Measurements from ENCODE around the gene PTF1A. TPM values are rescaled to one million over a fixed set of nuclear protein-coding genes. Genes with fewer than 3 reads are reported as not detected.

PTF1A gene
- total and polyA plus RNA-seq, 10 of the 15 experiments (the other 5 are each of a cell fraction or from before 2014, with no cell fraction given) = not detected

GRCh38 chr10:23151071-23151470 is 41.0 kb upstream of the PTF1A start:
- in situ Hi-C loops (cut with MboI) (no loop called here), intact Hi-C loops (cut with micrococcal nuclease; ENCODE audit: unreplicated experiment) (no loop called here)
- Histone ChIP-seq H4K20me1 (ENCODE audit: control insufficient read depth, insufficient read depth) (no peaks in the 10 kb centered on the region), H2AFZ (ENCODE audit: control insufficient read depth, low read depth, low read length) (no peak overlapping the region), H3K4me3 (no peak overlapping the region), H3K27ac (ENCODE audit: control insufficient read depth, insufficient read depth) (no peak overlapping the region), H3K9me3 (replicated peaks; ENCODE audit: control insufficient read depth, insufficient read depth, low read length) (no peaks in the 10 kb centered on the region), H3K27me3 (replicated peaks in 1 of 2; ENCODE audit: control insufficient read depth in 2 of 2, insufficient read depth in 2 of 2, low read length in 1 of 2) (no peaks in the 10 kb centered on the region), H3K9ac (ENCODE audit: control insufficient read depth, insufficient read depth, low read length) (no peak overlapping the region), H3K4me2 (ENCODE audit: control insufficient read depth, insufficient read depth) (no peak overlapping the region), H3K79me2 (ENCODE audit: control insufficient read depth, insufficient read depth, low read length) (no peaks in the 10 kb centered on the region), H3K4me1 (ENCODE audit: control insufficient read depth, insufficient read depth, low read length) (no peaks in the 10 kb centered on the region; the same call in 1 of the 2 replicates), H3K36me3 (ENCODE audit: control insufficient read depth in 2 of 2, insufficient read depth in 2 of 2, low read length in 1 of 2) (no peaks in the 10 kb centered on the region)
- FAIRE-seq (no peak), ATAC-seq (no peak), DNase-seq (ENCODE audit: low read depth, low spot score) (no peak)
- WGBS (ENCODE audit: insufficient coverage, insufficient replicate concordance, low lambda C conversion rate, missing lambda C conversion rate) = 76% methylated on average over 7 of the region's 7 CpGs
- ChIA-PET RAD21 (ENCODE audit: unreplicated experiment) (no interaction called here), CTCF (no interaction called here), POLR2A (no interaction called here), SMC1A (ENCODE audit: uncharacterized antibody, unreplicated experiment) (no interaction called here)
- BruUV-seq (replicated peaks) = no TSS peak
- TF ChIP-seq RFX5 (IDR thresholded peaks at IDR 0.05; ENCODE audit: low read depth, low read length) (no peak), BCLAF1 (IDR thresholded peaks at IDR 0.05) (no peak), PAX5 (IDR thresholded peaks at IDR 0.05; ENCODE audit: borderline replicate concordance, low read depth, low read length) (no peak), HSF1 (IDR thresholded peaks at IDR 0.05; ENCODE audit: low read depth, low read length) (no peak), FOXK2 (IDR thresholded peaks at IDR 0.05) (no peak), ZNF207 (IDR thresholded peaks at IDR 0.05; ENCODE audit: borderline replicate concordance) (no peak), MEF2B (IDR thresholded peaks at IDR 0.05; ENCODE audit: partially characterized antibody, poor library complexity, severe bottlenecking) (no peak), STAT3 (IDR thresholded peaks at IDR 0.05; ENCODE audit: low read depth, low read length) (no peak), ZBED1 (IDR thresholded peaks at IDR 0.05; ENCODE audit: borderline replicate concordance) (no peak), ZBTB4 (CRISPR knock-in tag; IDR thresholded peaks at IDR 0.05) (no peak), SIN3A (IDR thresholded peaks at IDR 0.05; ENCODE audit: low read depth, low read length) (no peak), JUND (IDR thresholded peaks at IDR 0.05; ENCODE audit: low read depth, low read length) (no peak), FOXM1 (IDR thresholded peaks at IDR 0.05; ENCODE audit: low read depth, low read length) (no peak), SREBF2 (IDR thresholded peaks at IDR 0.05; ENCODE audit: low read length) (no peak), NRF1 (conservative IDR thresholded peaks at IDR 0.05; ENCODE audit: low read depth, low read length) (no peak), CBX3 (IDR thresholded peaks at IDR 0.05; ENCODE audit: borderline replicate concordance, low read depth) (no peak), ZNF622 (IDR thresholded peaks at IDR 0.05) (no peak), EZH2 (IDR thresholded peaks at IDR 0.05; ENCODE audit: borderline replicate concordance, control insufficient read depth, low read depth, low read length) (no peak)

Data from GM12878 (cell line).